Measurements from ENCODE around the gene PYURF. TPM values are rescaled to one million over a fixed set of nuclear protein-coding genes. Genes with fewer than 3 reads are reported as not detected.

Gene PYURF
- total and polyA plus RNA-seq, 5 experiments from 2014 or later: 50.6 to 322 (median 255) TPM

- no peaks in the 10 kb centered on the region for H3K27me3 Mint-ChIP-seq
- H3K27ac Mint-ChIP-seq: peak overlapping the region; percentile 20 to 89 (median 74)
- peaks cover 13 to 16% (median 15%) of the 10 kb centered on the region in 4 donors for H3K4me1 Mint-ChIP-seq
- POLR2A ChIA-PET: interaction anchor here (1.1 to 1.2 kb wide), 2 partner anchors 32 to 206 kb away, joined by 3 to 5 read pairs; partner anchors contain the start of gene HERC5
- H3K36me3 Mint-ChIP-seq: peaks cover 5 to 32% (median 25%) of the 10 kb centered on the region in 3 donors
- DNase-seq (peak in 2 of 10 donors; percentile 7 to 22), ATAC-seq (peak in 1 of 2 donors; percentile 20)
- no peaks in the 10 kb centered on the region for H3K9me3 Mint-ChIP-seq
- peak overlapping the region in 5 of 10 donors; percentile 0 to 8 (median 3) for H3K4me3 Mint-ChIP-seq
These were observed 34.3 kb downstream of the PYURF start for GRCh38 chr4:88489100-88489761.

- DNase-seq (no peak), ATAC-seq (no peak)
- no peaks in the 10 kb centered on the region for H3K9me3 Mint-ChIP-seq
- H3K27ac Mint-ChIP-seq: no peak overlapping the region
- no peak overlapping the region for H3K4me3 Mint-ChIP-seq
- H3K4me1 Mint-ChIP-seq: peaks cover 0 to 2% (median 0%) of the 10 kb centered on the region in 4 donors
- no peaks in the 10 kb centered on the region for H3K27me3 Mint-ChIP-seq
- peaks cover 0 to 33% (median 17%) of the 10 kb centered on the region in 3 donors for H3K36me3 Mint-ChIP-seq
- POLR2A ChIA-PET: no interaction called here
These were observed 42.0 kb downstream of the PYURF start for GRCh38 chr4:88481537-88481936.

- Mint-ChIP-seq H3K4me3 (no peak overlapping the region), H3K27me3 (no peaks in the 10 kb centered on the region), H3K27ac (no peak overlapping the region), H3K4me1 (peaks cover 0 to 3% (median under 1%) of the 10 kb centered on the region in 4 donors), H3K9me3 (no peaks in the 10 kb centered on the region), H3K36me3 (peaks cover 4 to 41% (median 31%) of the 10 kb centered on the region in 3 donors)
- POLR2A ChIA-PET: no interaction called here
- no peak for ATAC-seq
- no peak for DNase-seq
These were observed 45.3 kb downstream of the PYURF start for GRCh38 chr4:88478247-88478646.

- Mint-ChIP-seq H3K36me3 (peaks cover 4 to 46% (median 35%) of the 10 kb centered on the region in 3 donors), H3K4me1 (peaks cover 0 to 3% (median under 1%) of the 10 kb centered on the region in 4 donors), H3K9me3 (no peaks in the 10 kb centered on the region), H3K27me3 (no peaks in the 10 kb centered on the region), H3K27ac (no peak overlapping the region), H3K4me3 (no peak overlapping the region)
- POLR2A ChIA-PET: no interaction called here
- DNase-seq: no peak
- no peak for ATAC-seq
These were observed 46.2 kb downstream of the PYURF start for GRCh38 chr4:88477229-88477860.

Other genes with a start within 250 kb of the PYURF start
- gene PPM1K, start 239.2 kb downstream of the PYURF start, total RNA-seq: 10 to 100 TPM; 87.6 to 94.6 TPM
- 10 to 100 TPM; 64.7 to 85.3 (median 77.2) TPM for gene PPM1K, start 239.2 kb downstream of the PYURF start, polyA plus RNA-seq
- 10 to 100 TPM; 31.8 to 35.5 TPM for gene HERC6, start 144.9 kb downstream of the PYURF start, total RNA-seq
- gene HERC6, start 144.9 kb downstream of the PYURF start, polyA plus RNA-seq: 10 to 100 TPM; 10.8 to 18.4 (median 18.1) TPM
- 10 to 100 TPM; 11.5 to 12.3 TPM for gene HERC5, start 66.7 kb downstream of the PYURF start, total RNA-seq
- gene HERC5, start 66.7 kb downstream of the PYURF start, polyA plus RNA-seq: 1 to 10 TPM; 5.7 to 7.3 (median 6.5) TPM
- gene HERC3, start 68.7 kb upstream of the PYURF start, total RNA-seq: 100 to 1,000 TPM in 1 of 2 experiments, 10 to 100 TPM in 1; 91.8 to 111 TPM
- gene HERC3, start 68.7 kb upstream of the PYURF start, polyA plus RNA-seq: 10 to 100 TPM; 29.7 to 37.1 (median 33.6) TPM
- gene NAP1L5, start 174.1 kb upstream of the PYURF start, total RNA-seq: 1 to 10 TPM; 1.4 to 2.0 TPM
- 1 to 10 TPM; 2.2 to 4.3 (median 2.5) TPM for gene NAP1L5, start 174.1 kb upstream of the PYURF start, polyA plus RNA-seq